Measurements from ENCODE around the gene WIPF1.
A peak's percentile ranks its signal among the peaks of the same experiment; 100 is the strongest.

DNA sequence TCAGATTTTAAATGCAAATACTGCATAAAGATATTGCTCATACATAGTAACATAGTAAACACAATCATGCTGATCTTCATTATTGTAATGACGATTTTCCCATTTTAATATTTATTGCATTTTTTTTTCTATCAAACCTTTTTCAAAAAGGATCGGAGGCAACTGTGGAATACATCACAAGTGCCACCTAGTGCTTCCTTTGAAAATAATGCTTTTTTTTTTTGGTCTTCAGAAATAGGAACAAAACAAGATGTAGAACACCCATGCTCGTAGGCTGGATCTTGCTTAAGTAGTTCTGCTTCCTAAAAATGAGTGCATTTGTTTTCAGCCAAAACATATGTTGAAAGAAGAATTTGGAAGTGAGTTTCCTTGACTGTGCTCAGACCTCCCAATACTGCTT is 75.1 kb downstream of the WIPF1 start:
- TF ChIP-seq FOXJ3 (CRISPR knock-in tag; IDR thresholded peaks at IDR 0.05; ENCODE audit: borderline replicate concordance) (no peak), CBX2 (IDR thresholded peaks at IDR 0.05; ENCODE audit: low read depth, low read length) (no peak), CBX2 (CRISPR knock-in tag; IDR thresholded peaks at IDR 0.05; ENCODE audit: low read depth) (no peak), AGO2 (optimal IDR thresholded peaks at IDR 0.05; ENCODE audit: low read depth, low read length) (no peak), AHR (CRISPR knock-in tag; IDR thresholded peaks at IDR 0.05) (no peak)
- TF ChIP-seq, protein P1, sequence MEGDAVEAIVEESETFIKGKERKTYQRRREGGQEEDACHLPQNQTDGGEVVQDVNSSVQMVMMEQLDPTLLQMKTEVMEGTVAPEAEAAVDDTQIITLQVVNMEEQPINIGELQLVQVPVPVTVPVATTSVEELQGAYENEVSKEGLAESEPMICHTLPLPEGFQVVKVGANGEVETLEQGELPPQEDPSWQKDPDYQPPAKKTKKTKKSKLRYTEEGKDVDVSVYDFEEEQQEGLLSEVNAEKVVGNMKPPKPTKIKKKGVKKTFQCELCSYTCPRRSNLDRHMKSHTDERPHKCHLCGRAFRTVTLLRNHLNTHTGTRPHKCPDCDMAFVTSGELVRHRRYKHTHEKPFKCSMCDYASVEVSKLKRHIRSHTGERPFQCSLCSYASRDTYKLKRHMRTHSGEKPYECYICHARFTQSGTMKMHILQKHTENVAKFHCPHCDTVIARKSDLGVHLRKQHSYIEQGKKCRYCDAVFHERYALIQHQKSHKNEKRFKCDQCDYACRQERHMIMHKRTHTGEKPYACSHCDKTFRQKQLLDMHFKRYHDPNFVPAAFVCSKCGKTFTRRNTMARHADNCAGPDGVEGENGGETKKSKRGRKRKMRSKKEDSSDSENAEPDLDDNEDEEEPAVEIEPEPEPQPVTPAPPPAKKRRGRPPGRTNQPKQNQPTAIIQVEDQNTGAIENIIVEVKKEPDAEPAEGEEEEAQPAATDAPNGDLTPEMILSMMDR (CRISPR knock-in tag; IDR thresholded peaks at IDR 0.05): peak; percentile 27; the same call in 1 of the 2 replicates
- TF ChIP-seq, protein P2, sequence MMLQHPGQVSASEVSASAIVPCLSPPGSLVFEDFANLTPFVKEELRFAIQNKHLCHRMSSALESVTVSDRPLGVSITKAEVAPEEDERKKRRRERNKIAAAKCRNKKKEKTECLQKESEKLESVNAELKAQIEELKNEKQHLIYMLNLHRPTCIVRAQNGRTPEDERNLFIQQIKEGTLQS (CRISPR knock-in tag; IDR thresholded peaks at IDR 0.05): no peak
- TF ChIP-seq, protein P3, sequence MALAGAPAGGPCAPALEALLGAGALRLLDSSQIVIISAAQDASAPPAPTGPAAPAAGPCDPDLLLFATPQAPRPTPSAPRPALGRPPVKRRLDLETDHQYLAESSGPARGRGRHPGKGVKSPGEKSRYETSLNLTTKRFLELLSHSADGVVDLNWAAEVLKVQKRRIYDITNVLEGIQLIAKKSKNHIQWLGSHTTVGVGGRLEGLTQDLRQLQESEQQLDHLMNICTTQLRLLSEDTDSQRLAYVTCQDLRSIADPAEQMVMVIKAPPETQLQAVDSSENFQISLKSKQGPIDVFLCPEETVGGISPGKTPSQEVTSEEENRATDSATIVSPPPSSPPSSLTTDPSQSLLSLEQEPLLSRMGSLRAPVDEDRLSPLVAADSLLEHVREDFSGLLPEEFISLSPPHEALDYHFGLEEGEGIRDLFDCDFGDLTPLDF (CRISPR knock-in tag; IDR thresholded peaks at IDR 0.05): no peak
- TF ChIP-seq, protein P4, sequence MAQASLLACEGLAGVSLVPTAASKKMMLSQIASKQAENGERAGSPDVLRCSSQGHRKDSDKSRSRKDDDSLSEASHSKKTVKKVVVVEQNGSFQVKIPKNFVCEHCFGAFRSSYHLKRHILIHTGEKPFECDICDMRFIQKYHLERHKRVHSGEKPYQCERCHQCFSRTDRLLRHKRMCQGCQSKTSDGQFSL (CRISPR knock-in tag; IDR thresholded peaks at IDR 0.05): no peak
- TF ChIP-seq, protein P5, sequence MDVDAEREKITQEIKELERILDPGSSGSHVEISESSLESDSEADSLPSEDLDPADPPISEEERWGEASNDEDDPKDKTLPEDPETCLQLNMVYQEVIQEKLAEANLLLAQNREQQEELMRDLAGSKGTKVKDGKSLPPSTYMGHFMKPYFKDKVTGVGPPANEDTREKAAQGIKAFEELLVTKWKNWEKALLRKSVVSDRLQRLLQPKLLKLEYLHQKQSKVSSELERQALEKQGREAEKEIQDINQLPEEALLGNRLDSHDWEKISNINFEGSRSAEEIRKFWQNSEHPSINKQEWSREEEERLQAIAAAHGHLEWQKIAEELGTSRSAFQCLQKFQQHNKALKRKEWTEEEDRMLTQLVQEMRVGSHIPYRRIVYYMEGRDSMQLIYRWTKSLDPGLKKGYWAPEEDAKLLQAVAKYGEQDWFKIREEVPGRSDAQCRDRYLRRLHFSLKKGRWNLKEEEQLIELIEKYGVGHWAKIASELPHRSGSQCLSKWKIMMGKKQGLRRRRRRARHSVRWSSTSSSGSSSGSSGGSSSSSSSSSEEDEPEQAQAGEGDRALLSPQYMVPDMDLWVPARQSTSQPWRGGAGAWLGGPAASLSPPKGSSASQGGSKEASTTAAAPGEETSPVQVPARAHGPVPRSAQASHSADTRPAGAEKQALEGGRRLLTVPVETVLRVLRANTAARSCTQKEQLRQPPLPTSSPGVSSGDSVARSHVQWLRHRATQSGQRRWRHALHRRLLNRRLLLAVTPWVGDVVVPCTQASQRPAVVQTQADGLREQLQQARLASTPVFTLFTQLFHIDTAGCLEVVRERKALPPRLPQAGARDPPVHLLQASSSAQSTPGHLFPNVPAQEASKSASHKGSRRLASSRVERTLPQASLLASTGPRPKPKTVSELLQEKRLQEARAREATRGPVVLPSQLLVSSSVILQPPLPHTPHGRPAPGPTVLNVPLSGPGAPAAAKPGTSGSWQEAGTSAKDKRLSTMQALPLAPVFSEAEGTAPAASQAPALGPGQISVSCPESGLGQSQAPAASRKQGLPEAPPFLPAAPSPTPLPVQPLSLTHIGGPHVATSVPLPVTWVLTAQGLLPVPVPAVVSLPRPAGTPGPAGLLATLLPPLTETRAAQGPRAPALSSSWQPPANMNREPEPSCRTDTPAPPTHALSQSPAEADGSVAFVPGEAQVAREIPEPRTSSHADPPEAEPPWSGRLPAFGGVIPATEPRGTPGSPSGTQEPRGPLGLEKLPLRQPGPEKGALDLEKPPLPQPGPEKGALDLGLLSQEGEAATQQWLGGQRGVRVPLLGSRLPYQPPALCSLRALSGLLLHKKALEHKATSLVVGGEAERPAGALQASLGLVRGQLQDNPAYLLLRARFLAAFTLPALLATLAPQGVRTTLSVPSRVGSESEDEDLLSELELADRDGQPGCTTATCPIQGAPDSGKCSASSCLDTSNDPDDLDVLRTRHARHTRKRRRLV (CRISPR knock-in tag; IDR thresholded peaks at IDR 0.05): no peak
